HepG2 (cell line): ENCODE data around the gene RNGTT.

ENCODE experiments used
- CC2D1A ChIP-seq: sonication (generic); formaldehyde crosslinking; IDR thresholded peaks from 2 replicates; pipeline ENCODE4 v1.8.1; 2023; ENCODE audit warnings: mild to moderate bottlenecking, missing genetic modification reagents
- CHD2 ChIP-seq: IDR thresholded peaks from 2 replicates; pipeline ENCODE4 v1.6.1; 2011; ENCODE audit warnings: low read depth, low read length, improper control_type of control experiment
- EED ChIP-seq: sonication (generic); formaldehyde crosslinking; IDR thresholded peaks from 2 replicates; pipeline ENCODE4 v1.5.0; 2020; ENCODE audit warnings: mild to moderate bottlenecking, missing genetic modification reagents
- EZH2 ChIP-seq: conservative IDR thresholded peaks from 2 replicates; pipeline ENCODE4 v1.6.1; 2012; ENCODE audit warnings: mild to moderate bottlenecking, low read depth, low read length, moderate library complexity
- POLR2A ChIP-seq, 2 experiments: IDR thresholded peaks; 2 replicates each; pipeline ENCODE4 v1.6.1; 2011; ENCODE audit warnings: low read depth in 2 of 2, low read length in 2 of 2, mild to moderate bottlenecking in 1 of 2, moderate library complexity in 1 of 2; ENCODE audit not compliant: insufficient read depth in 1 of 2
- PRDM10 ChIP-seq: sonication (generic); formaldehyde crosslinking; IDR thresholded peaks from 2 replicates; pipeline ENCODE4 v1.4.0; 2020; ENCODE audit warnings: low read depth, missing genetic modification reagents
- TFDP2 ChIP-seq: sonication (generic); formaldehyde crosslinking; IDR thresholded peaks from 2 replicates; pipeline ENCODE4 v1.4.0; 2020; ENCODE audit warnings: missing genetic modification reagents
- ZNF572 ChIP-seq: sonication (generic); formaldehyde crosslinking; IDR thresholded peaks from 2 replicates; pipeline ENCODE4 v1.5.1; 2020; ENCODE audit warnings: mild to moderate bottlenecking, missing genetic modification reagents
- TF ChIP-seq, protein P1 (sequence below): sonication (generic); formaldehyde crosslinking; IDR thresholded peaks from 2 replicates; pipeline ENCODE4 v1.8.0; 2022; ENCODE audit warnings: missing genetic modification reagents, mild to moderate bottlenecking, borderline replicate concordance
- TF ChIP-seq, protein P2 (sequence below): sonication (generic); formaldehyde crosslinking; IDR thresholded peaks from 2 replicates; pipeline ENCODE4 v1.5.0; 2020; ENCODE audit warnings: mild to moderate bottlenecking, missing genetic modification reagents, moderate library complexity

- TF ChIP-seq POLR2A (IDR thresholded peaks at IDR 0.05; ENCODE audit: insufficient read depth in 1 of 2, low read depth in 2 of 2, low read length in 2 of 2) (no peak), CHD2 (no peak), TFDP2 (CRISPR knock-in tag) (no peak), CC2D1A (CRISPR knock-in tag) (no peak), EED (CRISPR knock-in tag) (no peak), ZNF572 (CRISPR knock-in tag) (no peak), PRDM10 (no peak), EZH2 (no peak)
- TF ChIP-seq, protein P1, sequence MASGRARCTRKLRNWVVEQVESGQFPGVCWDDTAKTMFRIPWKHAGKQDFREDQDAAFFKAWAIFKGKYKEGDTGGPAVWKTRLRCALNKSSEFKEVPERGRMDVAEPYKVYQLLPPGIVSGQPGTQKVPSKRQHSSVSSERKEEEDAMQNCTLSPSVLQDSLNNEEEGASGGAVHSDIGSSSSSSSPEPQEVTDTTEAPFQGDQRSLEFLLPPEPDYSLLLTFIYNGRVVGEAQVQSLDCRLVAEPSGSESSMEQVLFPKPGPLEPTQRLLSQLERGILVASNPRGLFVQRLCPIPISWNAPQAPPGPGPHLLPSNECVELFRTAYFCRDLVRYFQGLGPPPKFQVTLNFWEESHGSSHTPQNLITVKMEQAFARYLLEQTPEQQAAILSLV = no peak
- TF ChIP-seq, protein P2, sequence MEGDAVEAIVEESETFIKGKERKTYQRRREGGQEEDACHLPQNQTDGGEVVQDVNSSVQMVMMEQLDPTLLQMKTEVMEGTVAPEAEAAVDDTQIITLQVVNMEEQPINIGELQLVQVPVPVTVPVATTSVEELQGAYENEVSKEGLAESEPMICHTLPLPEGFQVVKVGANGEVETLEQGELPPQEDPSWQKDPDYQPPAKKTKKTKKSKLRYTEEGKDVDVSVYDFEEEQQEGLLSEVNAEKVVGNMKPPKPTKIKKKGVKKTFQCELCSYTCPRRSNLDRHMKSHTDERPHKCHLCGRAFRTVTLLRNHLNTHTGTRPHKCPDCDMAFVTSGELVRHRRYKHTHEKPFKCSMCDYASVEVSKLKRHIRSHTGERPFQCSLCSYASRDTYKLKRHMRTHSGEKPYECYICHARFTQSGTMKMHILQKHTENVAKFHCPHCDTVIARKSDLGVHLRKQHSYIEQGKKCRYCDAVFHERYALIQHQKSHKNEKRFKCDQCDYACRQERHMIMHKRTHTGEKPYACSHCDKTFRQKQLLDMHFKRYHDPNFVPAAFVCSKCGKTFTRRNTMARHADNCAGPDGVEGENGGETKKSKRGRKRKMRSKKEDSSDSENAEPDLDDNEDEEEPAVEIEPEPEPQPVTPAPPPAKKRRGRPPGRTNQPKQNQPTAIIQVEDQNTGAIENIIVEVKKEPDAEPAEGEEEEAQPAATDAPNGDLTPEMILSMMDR (CRISPR knock-in tag) = no peak
These were observed 42.4 kb downstream of the RNGTT start for GRCh38 chr6:88920774-88921733.
